Upper lobe of right lung (tissue), 1 donor: ENCODE results near the gene MLLT10. TPM values are rescaled to one million over a fixed set of nuclear protein-coding genes. Genes with fewer than 3 reads are reported as not detected.

Source experiments
- ATAC-seq: fragments of 200-7000 bp; cut with Tn5 transposase; one replicate; pipeline ENCODE4 v1.9.1; 2020; ENCODE audit warnings: mild to moderate bottlenecking, moderate library complexity
- DNase-seq: peaks from one replicate; pipeline ENCODE4 v3.0.0-alpha.2; 2020
- H3K27ac ChIP-seq: fragments of 200-600 bp; one replicate; pipeline ENCODE4 v1.8.0; 2022
- H3K27me3 ChIP-seq: fragments of 200-600 bp; one replicate; pipeline ENCODE4 v1.8.0; 2022; ENCODE audit warnings: mild to moderate bottlenecking
- H3K36me3 ChIP-seq: fragments of 200-600 bp; one replicate; pipeline ENCODE4 v1.8.0; 2022
- H3K4me1 ChIP-seq: fragments of 200-600 bp; one replicate; pipeline ENCODE4 v1.8.0; 2022
- H3K4me3 ChIP-seq: fragments of 200-600 bp; one replicate; pipeline ENCODE4 v1.8.0; 2022; ENCODE audit warnings: mild to moderate bottlenecking
- H3K9me3 ChIP-seq: fragments of 200-600 bp; one replicate; pipeline ENCODE4 v1.8.0; 2022
- intact Hi-C: fragments of 100-400 bp; cut with DNase I; formaldehyde crosslinking; loops from one replicate; pipeline ENCODE4 v1.11.0; 2022
- total RNA-seq: library from RNA; stranded (reverse); fragmentation: NEBNext Ultra II Directional; extraction: Animal tissue kit (Norgen Biotek cat#: 25700); gene quantifications from one replicate; pipeline ENCODE4 v1.2.1, GENCODE V29; 2021
- TF ChIP-seq, protein P1 (sequence below): fragments of 200-600 bp; IDR thresholded peaks from one replicate; pipeline ENCODE4 v1.8.0; 2022; ENCODE audit warnings: antibody characterized with exemption
- donor health status: DM: no; HTN: yes; CAD: no; lungs with severe emphysema.

The MLLT10 gene
- total RNA-seq, 1 donor from 2014 or later, result 60.6 TPM

DNA sequence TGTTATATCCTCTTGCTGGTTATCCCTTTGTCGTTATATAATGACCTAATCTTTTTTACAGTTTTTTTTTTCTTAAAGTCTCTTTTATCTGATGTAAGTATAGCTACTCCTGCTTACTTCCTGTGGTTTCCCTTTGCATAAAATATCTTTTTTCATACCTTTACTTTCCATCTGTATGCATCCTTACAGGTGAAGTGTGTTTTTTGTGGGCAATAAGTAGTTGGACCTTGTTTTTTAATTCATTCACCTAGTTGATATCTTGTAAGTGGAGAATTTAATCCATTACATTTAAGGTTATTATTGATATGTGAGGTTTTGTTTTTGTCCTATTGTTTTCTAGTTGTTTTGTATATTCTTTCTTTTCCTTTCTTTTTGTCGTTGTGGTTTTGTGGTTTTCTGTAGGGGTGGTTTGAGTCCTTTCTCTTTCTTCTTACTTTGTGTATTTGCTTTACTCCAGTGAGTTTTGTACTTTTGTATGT lies 168.6 kb downstream of the MLLT10 start:
- TF ChIP-seq, protein P1, sequence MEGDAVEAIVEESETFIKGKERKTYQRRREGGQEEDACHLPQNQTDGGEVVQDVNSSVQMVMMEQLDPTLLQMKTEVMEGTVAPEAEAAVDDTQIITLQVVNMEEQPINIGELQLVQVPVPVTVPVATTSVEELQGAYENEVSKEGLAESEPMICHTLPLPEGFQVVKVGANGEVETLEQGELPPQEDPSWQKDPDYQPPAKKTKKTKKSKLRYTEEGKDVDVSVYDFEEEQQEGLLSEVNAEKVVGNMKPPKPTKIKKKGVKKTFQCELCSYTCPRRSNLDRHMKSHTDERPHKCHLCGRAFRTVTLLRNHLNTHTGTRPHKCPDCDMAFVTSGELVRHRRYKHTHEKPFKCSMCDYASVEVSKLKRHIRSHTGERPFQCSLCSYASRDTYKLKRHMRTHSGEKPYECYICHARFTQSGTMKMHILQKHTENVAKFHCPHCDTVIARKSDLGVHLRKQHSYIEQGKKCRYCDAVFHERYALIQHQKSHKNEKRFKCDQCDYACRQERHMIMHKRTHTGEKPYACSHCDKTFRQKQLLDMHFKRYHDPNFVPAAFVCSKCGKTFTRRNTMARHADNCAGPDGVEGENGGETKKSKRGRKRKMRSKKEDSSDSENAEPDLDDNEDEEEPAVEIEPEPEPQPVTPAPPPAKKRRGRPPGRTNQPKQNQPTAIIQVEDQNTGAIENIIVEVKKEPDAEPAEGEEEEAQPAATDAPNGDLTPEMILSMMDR, result no peak
- intact Hi-C loops, result no loop called here

DNA sequence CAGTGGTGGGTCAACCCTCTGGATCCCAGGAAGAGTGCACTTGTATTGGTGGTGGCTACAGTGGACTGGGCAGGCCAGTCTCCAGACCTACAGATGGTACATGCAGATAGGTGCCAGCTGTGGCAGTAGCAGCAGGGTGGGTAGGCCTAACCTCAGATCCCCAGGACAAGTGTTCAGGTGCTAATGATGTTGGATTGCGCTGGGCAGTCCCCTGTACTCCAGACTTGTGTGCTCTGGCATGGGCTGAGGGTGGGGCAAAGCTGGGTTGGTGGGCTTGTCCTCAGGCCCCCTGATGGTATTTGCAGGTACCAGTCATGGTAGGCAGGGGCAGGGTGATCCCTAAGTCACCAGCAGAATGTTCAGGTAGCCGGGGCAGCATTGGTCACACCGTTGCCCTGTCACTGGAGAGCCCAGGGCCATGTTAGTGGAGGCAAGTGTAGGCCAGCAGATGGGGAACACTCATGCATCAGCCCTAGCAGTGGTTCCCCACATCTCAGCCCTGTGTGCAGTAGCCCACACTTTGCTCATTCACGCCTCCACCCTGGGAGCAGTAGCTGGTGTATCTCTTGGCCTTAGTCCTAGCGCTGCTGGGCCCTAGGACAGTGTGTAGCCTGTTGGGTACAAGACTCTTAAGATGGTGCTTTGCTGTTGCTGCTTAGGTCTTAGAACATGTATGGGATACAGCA lies 171.3 kb downstream of the MLLT10 start:
- Histone ChIP-seq H3K27me3 (no peaks in the 10 kb centered on the region), H3K36me3 (no peaks in the 10 kb centered on the region), H3K27ac (no peak overlapping the region), H3K9me3 (peaks cover 9% of the 10 kb centered on the region), H3K4me3 (no peak overlapping the region), H3K4me1 (no peaks in the 10 kb centered on the region)
- intact Hi-C loops, result no loop called here
- no peak for DNase-seq
- ATAC-seq, result peak; percentile 43
- TF ChIP-seq, protein P1, result no peak

More for the DNA sequence above, 168.6 kb downstream of the MLLT10 start:
- H3K27me3 ChIP-seq, result no peaks in the 10 kb centered on the region
- H3K4me3 ChIP-seq, result no peak overlapping the region
- no peaks in the 10 kb centered on the region for H3K4me1 ChIP-seq
- H3K27ac ChIP-seq, result no peak overlapping the region
- H3K9me3 ChIP-seq, result peaks cover 20% of the 10 kb centered on the region
- DNase-seq (no peak), ATAC-seq (no peak)
- H3K36me3 ChIP-seq, result no peaks in the 10 kb centered on the region

DNA sequence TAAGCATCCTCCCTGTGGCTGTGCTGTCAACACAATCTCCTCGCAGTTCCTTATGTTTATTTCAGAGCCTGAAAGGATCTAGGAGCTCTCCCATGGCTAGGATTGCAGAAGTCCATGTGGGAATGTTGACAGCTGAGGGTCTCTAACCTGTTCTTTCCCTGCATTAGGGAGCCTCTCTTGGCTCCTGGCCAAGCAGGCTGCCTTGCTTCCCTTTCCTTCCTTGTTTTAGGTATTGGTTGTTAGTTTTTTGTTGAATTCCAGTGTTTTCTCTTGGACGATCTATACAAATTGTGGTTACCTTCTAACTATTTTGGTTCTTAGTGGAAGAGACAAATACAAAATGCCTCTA lies 171.8 kb downstream of the MLLT10 start:
- Histone ChIP-seq H3K4me1 (no peaks in the 10 kb centered on the region), H3K27me3 (no peaks in the 10 kb centered on the region), H3K4me3 (no peak overlapping the region), H3K27ac (no peak overlapping the region), H3K36me3 (no peaks in the 10 kb centered on the region), H3K9me3 (peaks cover 5% of the 10 kb centered on the region)
- TF ChIP-seq, protein P1, result no peak
- DNase-seq (no peak), ATAC-seq (no peak)
- intact Hi-C loops, result no loop called here

DNA sequence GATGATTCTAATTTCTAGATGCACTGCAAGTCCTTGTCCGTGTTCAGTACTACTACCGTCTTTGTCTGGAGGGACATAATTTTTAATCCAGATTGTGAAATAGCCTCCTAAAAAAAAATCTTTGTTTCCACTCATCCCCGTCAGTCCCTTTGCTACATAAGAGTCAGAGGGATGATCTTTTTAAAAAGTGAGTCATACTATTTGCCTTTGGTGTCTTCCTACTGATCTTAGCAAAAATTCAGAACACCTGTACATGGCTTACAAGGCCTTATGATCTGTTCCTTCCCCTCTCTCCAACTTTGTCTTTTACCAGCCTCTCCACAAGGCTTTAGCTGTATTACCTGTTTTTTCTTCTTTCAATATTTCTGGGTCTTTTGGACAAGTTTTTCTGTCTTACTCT lies 173.5 kb downstream of the MLLT10 start:
- Histone ChIP-seq H3K4me3 (no peak overlapping the region), H3K27me3 (no peaks in the 10 kb centered on the region), H3K36me3 (no peaks in the 10 kb centered on the region), H3K9me3 (no peaks in the 10 kb centered on the region), H3K27ac (no peak overlapping the region), H3K4me1 (no peaks in the 10 kb centered on the region)
- ATAC-seq (no peak), DNase-seq (no peak)
- intact Hi-C loops, result no loop called here
- TF ChIP-seq, protein P1, result no peak

DNA sequence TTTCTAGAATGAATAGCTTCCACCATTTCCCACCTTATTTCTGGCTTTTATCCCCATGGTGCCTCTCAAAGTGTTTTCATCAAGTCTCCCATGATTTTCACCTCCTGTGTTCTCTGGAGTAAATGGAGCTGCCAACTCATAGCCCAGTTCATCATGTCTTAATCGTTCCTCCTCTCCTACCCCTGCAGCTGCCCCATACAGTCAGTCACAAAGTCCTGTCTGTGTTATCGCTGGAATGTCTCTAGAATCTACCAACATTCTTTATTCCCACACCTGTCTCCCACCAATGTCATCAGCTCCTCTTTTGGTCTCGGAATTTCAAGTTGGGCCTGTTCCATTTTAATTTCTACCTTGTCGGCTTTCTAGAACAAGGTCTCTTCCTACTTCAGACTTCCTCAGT lies 178.9 kb downstream of the MLLT10 start:
- Histone ChIP-seq H3K4me1 (no peaks in the 10 kb centered on the region), H3K36me3 (peaks cover 21% of the 10 kb centered on the region), H3K27me3 (no peaks in the 10 kb centered on the region), H3K9me3 (no peaks in the 10 kb centered on the region), H3K4me3 (no peak overlapping the region), H3K27ac (no peak overlapping the region)
- intact Hi-C loops, result no loop called here
- DNase-seq (no peak), ATAC-seq (no peak)
- TF ChIP-seq, protein P1, result no peak
